Subcutaneous adipose tissue (tissue), 4 donors: Measurements from ENCODE around the gene ATP10D. TPM values are rescaled to one million over a fixed set of nuclear protein-coding genes. Genes with fewer than 3 reads are reported as not detected.

Experiments
- total RNA-seq, 4 donors: library from RNA; depleted of rRNA; stranded (reverse); fragments of >200 nt; gene quantifications; one replicate each; pipeline ENCODE4 v1.1.0, GENCODE V29; 2016
- TF ChIP-seq, protein P1 (sequence below): fragments of 450-650 bp; IDR thresholded peaks from one replicate; pipeline ENCODE4 v1.5.1; 2016; ENCODE audit warnings: low read depth, mild to moderate bottlenecking, control low read depth, antibody characterized with exemption, moderate library complexity

ATP10D gene
- total RNA-seq, 4 donors from 2014 or later, result 12.6 to 22.4 (median 15.4) TPM

DNA sequence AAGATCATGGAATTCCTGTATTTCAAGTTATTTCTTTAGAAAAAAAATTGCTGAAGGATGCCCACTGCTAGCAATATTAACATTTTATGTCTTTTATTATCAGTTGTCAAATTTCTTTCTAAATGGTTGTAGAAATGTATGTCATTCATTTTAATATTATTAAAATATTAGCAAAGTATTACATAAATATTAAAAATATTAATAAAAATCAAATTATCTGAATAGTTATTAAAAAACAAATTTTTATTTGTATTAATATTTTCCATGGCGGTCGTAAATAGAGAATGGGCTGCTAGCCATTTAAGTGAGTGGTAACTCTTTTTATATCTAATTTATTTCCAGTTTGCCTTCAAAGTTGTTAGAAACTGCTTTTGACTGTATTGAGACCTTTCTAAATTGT, 72.2 kb downstream of the ATP10D start:
- TF ChIP-seq, protein P1, sequence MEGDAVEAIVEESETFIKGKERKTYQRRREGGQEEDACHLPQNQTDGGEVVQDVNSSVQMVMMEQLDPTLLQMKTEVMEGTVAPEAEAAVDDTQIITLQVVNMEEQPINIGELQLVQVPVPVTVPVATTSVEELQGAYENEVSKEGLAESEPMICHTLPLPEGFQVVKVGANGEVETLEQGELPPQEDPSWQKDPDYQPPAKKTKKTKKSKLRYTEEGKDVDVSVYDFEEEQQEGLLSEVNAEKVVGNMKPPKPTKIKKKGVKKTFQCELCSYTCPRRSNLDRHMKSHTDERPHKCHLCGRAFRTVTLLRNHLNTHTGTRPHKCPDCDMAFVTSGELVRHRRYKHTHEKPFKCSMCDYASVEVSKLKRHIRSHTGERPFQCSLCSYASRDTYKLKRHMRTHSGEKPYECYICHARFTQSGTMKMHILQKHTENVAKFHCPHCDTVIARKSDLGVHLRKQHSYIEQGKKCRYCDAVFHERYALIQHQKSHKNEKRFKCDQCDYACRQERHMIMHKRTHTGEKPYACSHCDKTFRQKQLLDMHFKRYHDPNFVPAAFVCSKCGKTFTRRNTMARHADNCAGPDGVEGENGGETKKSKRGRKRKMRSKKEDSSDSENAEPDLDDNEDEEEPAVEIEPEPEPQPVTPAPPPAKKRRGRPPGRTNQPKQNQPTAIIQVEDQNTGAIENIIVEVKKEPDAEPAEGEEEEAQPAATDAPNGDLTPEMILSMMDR, result no peak

DNA sequence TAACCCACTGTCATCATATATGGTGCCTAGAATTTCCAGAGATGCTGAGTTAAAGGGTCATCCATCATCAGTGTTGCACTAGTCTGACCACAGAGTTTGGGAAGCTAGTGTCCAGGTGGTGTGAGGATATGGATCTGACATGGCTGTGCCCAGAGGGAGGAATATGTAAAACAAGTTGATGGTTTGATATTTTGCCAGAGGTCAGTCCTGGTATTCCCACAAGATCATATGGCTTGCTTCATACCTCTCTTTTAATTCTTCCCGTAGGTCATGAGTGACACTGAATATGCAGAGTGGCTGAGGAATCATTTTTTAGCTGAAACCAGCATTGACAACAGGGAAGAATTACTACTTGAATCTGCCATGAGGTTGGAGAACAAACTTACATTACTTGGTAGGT, 75.6 kb downstream of the ATP10D start:
- TF ChIP-seq, protein P1, result no peak

DNA sequence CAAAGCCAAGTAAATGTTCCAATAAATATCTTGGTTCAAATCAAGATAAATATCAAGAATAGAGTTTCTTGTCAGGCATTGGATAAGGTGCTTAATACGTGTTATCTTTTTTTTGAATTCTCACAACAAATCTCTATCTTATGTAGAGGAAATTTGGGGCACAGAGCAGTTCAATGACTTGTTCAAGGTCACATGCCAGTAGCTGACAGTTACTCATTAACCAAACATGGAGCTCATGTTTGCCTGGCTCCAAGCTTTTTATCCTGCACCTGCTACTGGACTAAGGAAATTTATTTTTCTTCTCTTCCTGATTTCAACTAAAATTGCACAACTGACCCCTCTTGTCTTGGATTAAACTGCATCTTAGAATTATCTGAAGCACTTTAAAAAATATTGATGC, 76.3 kb downstream of the ATP10D start:
- TF ChIP-seq, protein P1, result no peak

DNA sequence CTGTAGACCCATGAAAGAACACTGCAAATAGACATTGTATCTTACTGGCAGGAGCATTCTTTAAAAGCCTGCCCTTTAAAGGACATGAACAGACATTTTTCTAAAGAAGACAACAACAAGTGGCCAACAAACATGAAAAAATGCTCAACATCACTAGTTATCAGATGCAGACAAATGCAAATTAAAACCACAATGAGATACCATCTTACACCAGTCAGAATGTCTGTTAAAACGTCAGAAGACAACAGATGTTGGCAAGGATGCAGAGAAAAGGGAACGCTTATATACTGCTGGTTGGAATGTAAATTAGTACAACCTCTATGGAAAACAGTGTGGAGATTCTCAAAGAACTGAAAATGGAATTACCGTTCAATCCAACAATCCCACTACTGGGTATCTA, 77.2 kb downstream of the ATP10D start:
- TF ChIP-seq, protein P1, result no peak

DNA sequence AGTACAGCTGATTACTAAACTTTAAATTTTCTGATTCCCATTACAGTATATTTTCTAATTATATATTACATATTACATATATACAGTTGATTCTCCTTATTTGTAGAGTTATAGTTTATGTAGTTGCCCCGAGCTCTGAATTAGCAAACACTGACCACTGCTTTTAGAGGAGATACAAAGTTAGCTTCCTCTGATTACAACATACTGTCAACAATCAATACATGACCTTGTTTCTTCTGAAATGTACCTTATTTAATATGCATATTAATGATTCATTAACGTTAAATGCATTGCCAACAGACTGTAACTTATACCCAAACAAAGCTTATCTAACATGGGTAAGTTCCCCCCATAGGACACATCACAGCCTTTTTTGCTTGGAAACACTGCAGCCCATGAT, 81.5 kb downstream of the ATP10D start:
- TF ChIP-seq, protein P1, result no peak

DNA sequence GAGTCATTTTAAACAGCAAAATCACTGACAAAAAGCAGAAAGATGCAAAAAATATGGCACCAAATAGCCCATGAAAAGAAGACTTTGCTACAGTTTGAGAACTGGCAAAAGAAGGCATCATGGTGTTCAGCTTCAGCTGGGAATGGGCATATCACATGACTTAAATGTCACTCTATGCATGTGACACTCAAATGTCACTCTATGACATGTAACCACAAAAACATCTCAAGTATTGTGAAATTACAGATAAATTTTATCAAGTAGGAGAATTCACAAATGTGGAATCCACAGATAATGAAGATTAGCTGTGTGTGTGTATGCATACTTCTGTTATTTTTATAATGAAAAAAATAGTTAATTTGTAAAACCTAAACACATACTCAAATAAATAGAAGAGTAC, 81.9 kb downstream of the ATP10D start:
- TF ChIP-seq, protein P1, result no peak

DNA sequence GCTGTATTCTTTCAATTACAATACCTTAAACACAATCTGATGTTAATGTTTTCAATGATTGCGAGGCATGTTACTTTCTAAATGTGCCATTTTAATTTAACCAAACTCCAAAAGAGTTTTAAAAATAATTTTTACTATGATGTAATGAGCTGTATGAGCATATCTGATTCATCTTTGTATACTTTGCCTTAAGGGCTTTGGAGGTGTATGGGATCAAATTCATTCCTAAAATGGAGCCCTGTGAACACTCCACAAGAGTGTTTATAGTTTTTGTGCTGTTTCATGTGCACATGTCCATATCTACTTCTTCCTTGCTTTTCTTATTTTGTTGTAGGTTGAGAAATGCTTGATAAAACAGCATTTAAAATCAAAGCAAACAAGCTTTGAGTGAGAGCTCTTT, 82.4 kb downstream of the ATP10D start:
- TF ChIP-seq, protein P1, result no peak
